Esophagus muscularis mucosa (tissue), 4 donors: ENCODE data around the gene OR11H6. TPM values are rescaled to one million over a fixed set of nuclear protein-coding genes. Genes with fewer than 3 reads are reported as not detected.
"Not testable (repeated sequence)": the region's sequence is repeated elsewhere in the genome, so short reads cannot be mapped to it uniquely, and the experiment has no call there.

Experiments
- DNase-seq: peaks from one replicate; pipeline ENCODE4 v3.0.0-alpha.2; 2017; ENCODE audit errors: extremely low spot score
- H3K27ac ChIP-seq, 4 donors: fragments of 200-600 bp; sonication (generic); replicated peaks in 1 of 4; 1 replicate in 3 of 4; 2 replicates in 1 of 4; pipeline ENCODE4 v1.5.1; 2016 to 2019; ENCODE audit warnings: mild to moderate bottlenecking in 1 of 4
- H3K27me3 ChIP-seq, 4 donors: fragments of 200-600 bp; sonication (generic); one replicate each; pipeline versions ENCODE4 v1.5.1 to v1.6.0; 2016 to 2019
- H3K36me3 ChIP-seq, 4 donors: fragments of 200-600 bp; sonication (generic); one replicate each; pipeline ENCODE4 v1.5.1; 2016 to 2019
- H3K4me1 ChIP-seq, 4 donors: fragments of 200-600 bp; sonication (generic); one replicate each; pipeline ENCODE4 v1.5.1; 2016 to 2019
- H3K4me3 ChIP-seq, 4 donors: fragments of 200-600 bp; sonication (generic); 1 replicate in 2 of 4; 2 replicates in 2 of 4; pipeline ENCODE4 v1.5.1; 2016 to 2019; ENCODE audit warnings: mild to moderate bottlenecking in 4 of 4, moderate library complexity in 1 of 4
- H3K9me3 ChIP-seq, 4 donors: fragments of 200-600 bp; sonication (generic); 1 replicate in 3 of 4; 2 replicates in 1 of 4; pipeline ENCODE4 v1.5.1; 2016 to 2019
- EP300 ChIP-seq: sonication (generic); formaldehyde crosslinking; IDR thresholded peaks from one replicate; pipeline ENCODE4 v1.6.1; 2017; ENCODE audit warnings: antibody characterized with exemption
- POLR2A ChIP-seq: fragments of 450-650 bp; IDR thresholded peaks from one replicate; pipeline ENCODE4 v1.6.1; 2017; ENCODE audit warnings: antibody characterized with exemption, moderate library complexity, mild to moderate bottlenecking, low read depth
- POLR2AphosphoS5 ChIP-seq, 2 donors: sonication (generic); formaldehyde crosslinking; IDR thresholded peaks; one replicate each; pipeline ENCODE4 v1.6.1; 2017; ENCODE audit warnings: antibody characterized with exemption in 2 of 2
- WGBS: methylation state at CpG from one replicate; pipeline ENCODE4 v1.1.5; 2018; 5-methylcytosine and 5-hydroxymethylcytosine counted together
- intact Hi-C: fragments of 100-400 bp; cut with DNase I; formaldehyde crosslinking; loops from one replicate; pipeline ENCODE4 v1.15.1; 2023
- total RNA-seq, 4 donors: library from RNA; depleted of rRNA; stranded (reverse); fragments of >200 nt; gene quantifications; one replicate each; pipeline versions ENCODE4 v1.1.0 to v1.2.1, GENCODE V29; 2016
- TF ChIP-seq, protein P1 (sequence below), 3 experiments: fragments of 200-600 bp in 2 of 3; fragments of 450-650 bp in 1 of 3; sonication (generic) in 2 of 3; IDR thresholded peaks; one replicate each; pipeline ENCODE4 v1.5.1; 2017 to 2019; ENCODE audit warnings: antibody characterized with exemption in 3 of 3, mild to moderate bottlenecking in 2 of 3, moderate library complexity in 1 of 3

The OR11H6 gene, protein sequence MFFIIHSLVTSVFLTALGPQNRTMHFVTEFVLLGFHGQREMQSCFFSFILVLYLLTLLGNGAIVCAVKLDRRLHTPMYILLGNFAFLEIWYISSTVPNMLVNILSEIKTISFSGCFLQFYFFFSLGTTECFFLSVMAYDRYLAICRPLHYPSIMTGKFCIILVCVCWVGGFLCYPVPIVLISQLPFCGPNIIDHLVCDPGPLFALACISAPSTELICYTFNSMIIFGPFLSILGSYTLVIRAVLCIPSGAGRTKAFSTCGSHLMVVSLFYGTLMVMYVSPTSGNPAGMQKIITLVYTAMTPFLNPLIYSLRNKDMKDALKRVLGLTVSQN
- not detected for total RNA-seq

DNA sequence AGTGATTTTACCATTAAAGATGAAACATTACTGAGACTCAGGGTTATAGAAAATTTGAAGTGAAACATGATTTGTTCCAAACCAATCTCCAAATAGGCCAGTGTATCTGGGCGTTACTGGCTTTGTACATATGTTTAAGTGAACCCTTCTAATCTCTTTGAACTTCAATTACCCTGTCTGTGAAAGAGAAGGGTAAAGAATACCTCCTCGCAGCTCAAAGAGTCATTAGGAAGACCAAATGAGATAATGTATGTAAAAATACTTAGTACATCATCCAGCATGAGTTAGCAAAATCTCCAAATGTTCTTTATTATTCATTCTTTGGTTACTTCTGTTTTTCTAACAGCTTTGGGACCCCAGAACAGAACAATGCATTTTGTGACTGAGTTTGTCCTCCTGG lies at the start of gene OR11H6:
Gene OR11H6 (plus strand): TSS at position 301 of the 400 bp plus-strand sequence. CDS start 0 bp downstream, at position 301.
- TF ChIP-seq EP300 (no peak), POLR2A (no peak), POLR2AphosphoS5 (IDR thresholded peaks at IDR 0.05) (no peak)
- TF ChIP-seq, protein P1, sequence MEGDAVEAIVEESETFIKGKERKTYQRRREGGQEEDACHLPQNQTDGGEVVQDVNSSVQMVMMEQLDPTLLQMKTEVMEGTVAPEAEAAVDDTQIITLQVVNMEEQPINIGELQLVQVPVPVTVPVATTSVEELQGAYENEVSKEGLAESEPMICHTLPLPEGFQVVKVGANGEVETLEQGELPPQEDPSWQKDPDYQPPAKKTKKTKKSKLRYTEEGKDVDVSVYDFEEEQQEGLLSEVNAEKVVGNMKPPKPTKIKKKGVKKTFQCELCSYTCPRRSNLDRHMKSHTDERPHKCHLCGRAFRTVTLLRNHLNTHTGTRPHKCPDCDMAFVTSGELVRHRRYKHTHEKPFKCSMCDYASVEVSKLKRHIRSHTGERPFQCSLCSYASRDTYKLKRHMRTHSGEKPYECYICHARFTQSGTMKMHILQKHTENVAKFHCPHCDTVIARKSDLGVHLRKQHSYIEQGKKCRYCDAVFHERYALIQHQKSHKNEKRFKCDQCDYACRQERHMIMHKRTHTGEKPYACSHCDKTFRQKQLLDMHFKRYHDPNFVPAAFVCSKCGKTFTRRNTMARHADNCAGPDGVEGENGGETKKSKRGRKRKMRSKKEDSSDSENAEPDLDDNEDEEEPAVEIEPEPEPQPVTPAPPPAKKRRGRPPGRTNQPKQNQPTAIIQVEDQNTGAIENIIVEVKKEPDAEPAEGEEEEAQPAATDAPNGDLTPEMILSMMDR (IDR thresholded peaks at IDR 0.05): no peak
- 46% methylated on average over 2 of the region's 2 CpGs for WGBS
- Histone ChIP-seq H3K9me3 (no peaks in the 10 kb centered on the region), H3K4me1 (no peaks in the 10 kb centered on the region), H3K27me3 (no peaks in the 10 kb centered on the region), H3K4me3 (no peak within 1 kb of the TSS), H3K27ac (no peak within 1 kb of the TSS), H3K36me3 (no peaks in the 10 kb centered on the region)
- no peak for DNase-seq
- intact Hi-C loops: no loop called here

DNA sequence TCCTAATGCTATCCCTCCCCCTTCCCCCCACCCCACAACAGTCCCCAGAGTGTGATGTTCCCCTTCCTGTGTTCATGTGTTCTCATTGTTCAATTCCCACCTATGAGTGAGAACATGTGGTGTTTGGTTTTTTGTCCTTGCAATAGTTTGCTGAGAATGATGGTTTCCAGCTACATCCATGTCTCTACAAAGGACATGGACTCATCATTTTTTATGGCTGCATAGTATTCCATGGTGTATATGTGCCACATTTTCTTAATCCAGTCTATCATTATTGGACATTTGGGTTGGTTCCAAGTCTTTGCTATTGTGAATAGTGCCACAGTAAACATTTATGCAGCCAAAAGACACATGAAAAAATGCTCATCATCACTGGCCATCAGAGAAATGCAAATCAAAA lies 49.3 kb upstream of the OR11H6 start:
- DNase-seq, H3K4me3 ChIP-seq, H3K27ac ChIP-seq, H3K36me3 ChIP-seq, H3K27me3 ChIP-seq, intact Hi-C loops, H3K4me1 ChIP-seq, H3K9me3 ChIP-seq: not testable (repeated sequence)

DNA sequence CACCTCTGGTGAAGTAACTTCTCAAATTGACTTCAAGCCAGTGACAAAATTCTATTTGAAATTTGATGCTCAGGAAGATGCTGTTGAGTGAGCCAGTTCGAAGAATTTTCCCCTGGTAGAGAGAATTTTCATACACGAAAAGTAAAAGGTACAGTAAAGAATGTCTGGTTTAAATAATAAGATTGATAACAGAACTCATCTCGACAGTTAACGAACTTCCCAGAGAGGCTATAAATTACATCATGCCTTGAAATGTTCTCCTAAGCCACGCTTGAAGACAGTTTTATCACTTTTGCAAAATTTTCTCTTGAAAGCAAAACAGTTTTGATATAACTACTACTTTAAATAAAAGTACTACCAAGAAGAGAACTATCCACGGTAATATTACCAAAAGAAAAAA lies 47.2 kb upstream of the OR11H6 start:
- no peaks in the 10 kb centered on the region for H3K27me3 ChIP-seq
- TF ChIP-seq POLR2A (no peak), EP300 (no peak), POLR2AphosphoS5 (IDR thresholded peaks at IDR 0.05) (no peak)
- TF ChIP-seq, protein P1 (IDR thresholded peaks at IDR 0.05): no peak
- no peaks in the 10 kb centered on the region for H3K36me3 ChIP-seq
- no peak for DNase-seq
- H3K27ac ChIP-seq: no peak overlapping the region
- WGBS: 52% methylated on average over 6 of the region's 6 CpGs
- no peaks in the 10 kb centered on the region for H3K4me1 ChIP-seq
- intact Hi-C loops: no loop called here
- H3K4me3 ChIP-seq: no peak overlapping the region
- H3K9me3 ChIP-seq: no peaks in the 10 kb centered on the region

DNA sequence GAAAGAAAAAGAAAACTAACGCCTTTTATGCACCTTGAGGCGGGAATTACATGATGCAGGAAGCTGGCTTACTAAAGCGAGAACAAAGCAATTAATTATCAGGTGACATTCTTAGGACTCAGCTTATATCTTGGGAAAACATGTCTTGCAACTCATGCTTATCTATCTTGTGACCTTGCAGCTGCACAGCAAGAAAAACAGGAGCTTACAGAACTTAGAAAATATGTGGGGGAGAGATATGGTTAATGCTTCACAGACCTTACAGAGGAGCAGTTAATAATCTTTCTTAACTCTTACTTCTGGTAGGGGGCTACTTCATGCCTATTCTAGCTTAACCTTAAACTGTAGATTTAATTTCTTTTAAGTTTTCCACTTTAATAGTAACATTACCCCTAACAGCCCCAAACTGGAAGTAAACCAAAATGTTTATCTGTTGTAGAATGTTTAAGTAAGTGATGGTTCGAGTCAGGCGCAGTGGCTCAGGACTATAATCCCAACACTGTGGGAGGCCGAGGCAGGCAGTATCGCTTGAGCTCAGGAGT lies 46.0 kb upstream of the OR11H6 start:
- 82% methylated on average over 7 of the region's 7 CpGs for WGBS
- H3K9me3 ChIP-seq: no peaks in the 10 kb centered on the region
- TF ChIP-seq, protein P1 (IDR thresholded peaks at IDR 0.05): no peak
- TF ChIP-seq EP300 (no peak), POLR2A (no peak)
- no peak overlapping the region for H3K27ac ChIP-seq
- no peaks in the 10 kb centered on the region for H3K36me3 ChIP-seq
- no peak overlapping the region for H3K4me3 ChIP-seq
- no peak for DNase-seq
- H3K4me1 ChIP-seq: no peaks in the 10 kb centered on the region
- intact Hi-C loops: no loop called here
- no peaks in the 10 kb centered on the region for H3K27me3 ChIP-seq

DNA sequence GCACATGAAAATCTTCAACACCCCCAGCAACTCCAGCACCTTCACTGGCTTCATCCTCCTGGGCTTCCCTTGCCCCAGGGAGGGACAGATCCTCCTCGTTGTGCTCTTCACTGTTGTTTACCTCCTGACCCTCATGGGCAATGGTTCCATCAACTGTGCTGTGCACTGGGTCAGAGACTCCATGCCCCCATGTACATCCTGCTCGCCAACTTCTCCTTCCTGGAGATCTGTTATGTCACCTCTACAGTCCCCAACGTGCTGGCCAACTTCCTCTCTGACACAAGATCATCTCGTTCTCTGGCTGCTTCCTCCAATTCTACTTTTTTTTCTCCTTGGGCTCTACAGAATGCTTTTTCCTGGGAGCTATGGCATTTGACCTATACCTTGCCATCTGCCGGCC lies 44.3 kb upstream of the OR11H6 start:
- Histone ChIP-seq H3K36me3 (no peaks in the 10 kb centered on the region), H3K27ac (peak overlapping the region in 2 of 4 donors; percentile 31 to 35), H3K4me1 (no peaks in the 10 kb centered on the region), H3K4me3 (no peak overlapping the region), H3K9me3 (no peaks in the 10 kb centered on the region), H3K27me3 (no peaks in the 10 kb centered on the region)
- TF ChIP-seq POLR2A: no peak
- TF ChIP-seq, protein P1 (IDR thresholded peaks at IDR 0.05): no peak
- TF ChIP-seq EP300: no peak
- TF ChIP-seq POLR2AphosphoS5 (IDR thresholded peaks at IDR 0.05): no peak
- intact Hi-C loops: no loop called here
- DNase-seq: no peak
- WGBS: 54% methylated on average over 5 of the region's 5 CpGs
